ENCODE data around the gene CDK6.

CDK6 gene

GRCh38 chr7:92794391-92794790, 42.0 kb downstream of the CDK6 start:
- no peak for DNase-seq (ENCODE audit: low read depth in 2 of 2)

GRCh38 chr7:92793656-92794205, 42.6 kb downstream of the CDK6 start:
- no peak for DNase-seq (ENCODE audit: low read depth in 2 of 2)

DNA sequence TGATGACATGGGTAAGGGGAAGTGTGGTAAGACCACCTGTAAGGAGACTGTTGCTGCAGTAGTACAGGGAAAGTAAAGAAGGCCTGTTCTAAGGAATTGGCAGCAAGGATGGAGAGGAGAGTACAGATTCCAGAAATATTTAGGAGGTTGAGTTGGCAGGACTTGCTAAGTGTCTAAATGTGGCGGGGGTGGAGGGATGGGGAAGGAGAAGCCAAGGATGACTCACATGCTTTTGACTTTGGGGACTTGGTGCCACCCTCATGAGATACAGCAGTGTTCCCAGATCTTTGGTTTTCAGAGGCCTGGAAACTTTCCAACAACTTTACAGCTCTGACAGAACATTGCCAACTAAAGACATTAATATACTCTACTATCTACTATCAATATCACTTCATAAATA, 45.4 kb downstream of the CDK6 start:
- DNase-seq (ENCODE audit: low read depth in 2 of 2): no peak

DNA sequence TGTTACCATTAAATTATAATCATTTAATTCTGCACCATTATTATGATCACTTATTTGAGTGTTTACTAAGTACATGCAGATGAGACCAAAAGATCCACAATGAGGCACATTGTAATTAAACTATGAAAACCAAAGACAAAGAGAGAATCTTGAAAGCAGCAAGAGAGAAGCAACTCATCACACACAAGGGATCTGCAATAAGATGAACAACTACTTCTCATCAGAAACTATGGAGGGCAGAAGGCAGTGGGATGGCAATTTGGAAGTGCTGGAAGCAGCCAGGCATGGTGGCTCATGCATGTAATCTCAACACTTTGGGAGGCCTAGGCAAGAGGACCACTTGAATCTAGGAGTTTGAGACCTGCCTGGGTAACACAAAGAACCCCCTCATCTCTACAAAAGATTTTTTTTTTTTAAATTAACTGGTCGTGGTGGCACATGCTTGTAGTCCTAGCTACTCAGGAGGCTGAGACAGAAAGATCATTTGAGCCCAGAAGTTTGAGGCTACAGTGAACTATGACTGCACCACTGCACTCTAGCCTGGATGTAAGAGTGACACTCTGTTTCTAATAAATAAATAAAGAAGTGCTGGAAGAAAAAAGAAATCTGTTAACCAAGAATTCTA, 47.7 kb downstream of the CDK6 start:
- no peak for DNase-seq (ENCODE audit: low read depth in 2 of 2)

DNA sequence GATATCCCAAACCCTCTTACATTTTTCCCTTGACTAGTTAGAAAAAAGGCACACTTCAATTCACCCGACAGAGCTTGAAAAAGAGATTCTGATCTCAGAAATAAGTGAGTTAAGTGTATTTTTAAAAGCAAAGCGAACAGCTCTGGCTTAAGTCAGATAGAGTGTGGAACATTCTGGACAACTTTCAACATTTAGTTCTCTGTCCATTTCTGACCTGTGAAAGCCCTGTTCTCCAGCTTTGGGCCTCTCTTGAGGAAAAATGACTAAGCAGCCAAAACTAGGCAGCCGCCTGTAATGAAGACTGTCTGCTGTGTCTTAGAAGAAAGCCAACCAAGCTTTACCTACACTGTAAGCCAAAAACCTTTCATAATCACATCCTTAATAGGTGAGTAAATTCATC, 50.5 kb downstream of the CDK6 start:
- DNase-seq (ENCODE audit: low read depth in 2 of 2): no peak

GRCh38 chr7:92784935-92785334, 51.4 kb downstream of the CDK6 start:
- no peak for DNase-seq (ENCODE audit: low read depth in 2 of 2)

DNA sequence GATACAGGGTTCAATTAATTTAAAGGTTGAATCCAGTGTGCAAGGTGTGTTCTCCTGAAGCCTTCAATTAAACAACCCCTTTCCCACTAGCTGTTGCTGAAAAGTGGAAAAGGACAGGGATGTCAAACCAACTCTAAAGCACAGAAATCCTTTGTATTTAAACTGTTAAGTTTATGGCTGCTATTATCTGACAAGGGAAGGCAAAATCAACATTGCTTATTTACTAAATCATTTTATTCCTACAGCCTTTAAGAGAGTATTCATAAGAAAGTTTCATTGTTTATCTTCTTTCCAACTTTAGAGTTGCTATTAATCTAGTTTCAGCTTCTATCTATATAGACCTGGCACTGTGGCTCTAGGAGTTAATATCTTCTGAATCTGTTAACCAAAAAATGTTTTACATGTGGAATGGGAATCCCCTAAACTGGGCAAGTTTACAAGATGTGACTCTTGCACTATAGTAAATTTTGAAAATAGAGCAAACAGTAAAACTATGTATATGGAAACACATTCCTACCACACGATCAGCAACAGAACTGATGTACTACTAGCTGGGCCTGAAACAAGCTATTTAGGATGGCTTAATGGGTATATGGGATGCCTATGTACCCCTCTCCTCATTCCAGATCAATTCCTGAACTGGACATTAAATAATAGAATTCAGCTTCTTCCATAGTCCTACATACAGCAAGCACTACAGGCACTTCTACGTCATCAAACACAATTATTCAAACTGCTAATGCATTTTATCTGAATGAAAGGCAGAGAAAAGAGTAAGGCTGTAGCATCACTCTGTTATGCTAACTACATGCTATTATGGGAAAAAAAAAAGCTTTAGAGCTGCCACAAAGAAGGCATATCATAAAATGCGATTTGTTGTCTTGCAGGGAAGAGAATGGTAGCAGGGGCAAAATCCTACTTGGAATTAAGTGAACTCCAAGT, 52.8 kb downstream of the CDK6 start:
- DNase-seq (ENCODE audit: low read depth in 2 of 2): no peak

- no peak for DNase-seq (ENCODE audit: low read depth in 2 of 2)
Measured at GRCh38 chr7:92782855-92783254, 53.5 kb downstream of the CDK6 start.

DNA sequence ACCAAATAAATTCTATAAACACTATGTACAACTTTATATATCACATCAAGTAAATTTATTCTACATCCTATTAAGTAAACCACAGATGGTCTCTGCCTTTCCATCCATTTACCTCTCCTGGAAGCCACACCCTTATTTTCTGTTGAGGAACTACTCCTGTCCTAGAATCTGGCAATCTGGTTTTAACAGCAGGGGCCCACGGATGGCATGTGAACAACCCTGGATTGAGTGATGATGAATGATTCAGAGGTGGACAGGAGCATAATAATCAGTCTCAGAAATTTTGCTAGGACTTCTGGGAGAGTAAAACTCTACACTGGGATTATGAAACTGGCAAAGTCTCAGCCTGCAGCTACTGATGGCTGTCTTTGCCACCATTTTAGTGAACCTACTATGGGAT, 54.1 kb downstream of the CDK6 start:
- DNase-seq (ENCODE audit: low read depth in 2 of 2): no peak

GRCh38 chr7:92781117-92781720, 55.2 kb downstream of the CDK6 start:
- no peak for DNase-seq (ENCODE audit: low read depth in 2 of 2)

- DNase-seq (ENCODE audit: low read depth in 2 of 2): no peak
Measured at GRCh38 chr7:92778972-92779371, 57.4 kb downstream of the CDK6 start.

GRCh38 chr7:92777993-92778392, 58.4 kb downstream of the CDK6 start:
- DNase-seq (ENCODE audit: low read depth in 2 of 2): no peak

- no peak for DNase-seq (ENCODE audit: low read depth in 2 of 2)
Measured at GRCh38 chr7:92773808-92774207, 62.6 kb downstream of the CDK6 start.

- no peak for DNase-seq (ENCODE audit: low read depth in 2 of 2)
Measured at GRCh38 chr7:92769844-92770243, 66.5 kb downstream of the CDK6 start.

DNA sequence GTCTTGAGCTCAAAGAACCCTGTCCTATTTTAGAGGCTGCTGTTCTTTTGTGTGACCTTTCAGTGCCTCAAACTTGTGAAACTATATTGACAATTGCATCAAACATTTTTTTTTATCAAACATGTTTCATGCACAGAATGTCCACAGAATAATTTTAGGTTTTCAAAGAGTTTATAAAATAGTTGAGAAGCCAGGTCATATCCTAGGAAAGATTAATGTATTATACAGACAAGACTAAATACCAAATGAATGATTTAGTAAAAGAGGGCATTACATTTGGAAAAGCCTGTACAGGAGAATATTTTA, 67.0 kb downstream of the CDK6 start:
- no peak for DNase-seq (ENCODE audit: low read depth in 2 of 2)

- DNase-seq (ENCODE audit: low read depth in 2 of 2): peak in 1 of 2 experiments; percentile 16
Measured at GRCh38 chr7:92768501-92769393, 67.6 kb downstream of the CDK6 start.

GRCh38 chr7:92767437-92767836, 68.9 kb downstream of the CDK6 start:
- DNase-seq (ENCODE audit: low read depth in 2 of 2): no peak

GRCh38 chr7:92766461-92767003, 69.8 kb downstream of the CDK6 start:
- no peak for DNase-seq (ENCODE audit: low read depth in 2 of 2)

- DNase-seq (ENCODE audit: low read depth in 2 of 2): no peak
Measured at GRCh38 chr7:92765725-92766124, 70.6 kb downstream of the CDK6 start.

GRCh38 chr7:92763636-92764423, 72.5 kb downstream of the CDK6 start:
- no peak for DNase-seq (ENCODE audit: low read depth in 2 of 2)

DNA sequence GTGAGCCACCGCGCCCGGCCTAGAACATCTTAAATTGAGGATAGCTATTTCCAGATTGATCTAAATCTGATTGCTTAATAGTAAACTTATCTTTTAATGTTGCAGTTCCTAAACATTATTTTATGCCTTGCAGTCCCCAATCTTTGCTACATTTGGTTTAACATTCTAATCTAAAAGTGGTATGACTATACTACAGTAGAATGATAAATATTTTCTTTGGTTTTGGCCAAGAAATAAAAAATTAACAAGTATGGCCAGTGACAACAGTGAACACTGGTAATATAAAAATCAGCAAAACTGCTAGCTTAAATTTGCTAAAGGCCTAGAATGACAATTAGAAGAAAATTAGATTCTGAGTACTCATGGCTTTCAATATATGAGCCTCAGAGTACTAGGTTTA, 73.5 kb downstream of the CDK6 start:
- DNase-seq (ENCODE audit: low read depth in 2 of 2): no peak
